ENCODE results near the gene ADAMTS2.

Gene ADAMTS2

GRCh38 chr5:179163236-179164155 lies 181.8 kb downstream of the ADAMTS2 start:
- DNase-seq (ENCODE audit: extremely low spot score): no peak
- POLR2A ChIA-PET: no interaction called here
- CTCF ChIA-PET: no interaction called here
- TF ChIP-seq, protein P1, sequence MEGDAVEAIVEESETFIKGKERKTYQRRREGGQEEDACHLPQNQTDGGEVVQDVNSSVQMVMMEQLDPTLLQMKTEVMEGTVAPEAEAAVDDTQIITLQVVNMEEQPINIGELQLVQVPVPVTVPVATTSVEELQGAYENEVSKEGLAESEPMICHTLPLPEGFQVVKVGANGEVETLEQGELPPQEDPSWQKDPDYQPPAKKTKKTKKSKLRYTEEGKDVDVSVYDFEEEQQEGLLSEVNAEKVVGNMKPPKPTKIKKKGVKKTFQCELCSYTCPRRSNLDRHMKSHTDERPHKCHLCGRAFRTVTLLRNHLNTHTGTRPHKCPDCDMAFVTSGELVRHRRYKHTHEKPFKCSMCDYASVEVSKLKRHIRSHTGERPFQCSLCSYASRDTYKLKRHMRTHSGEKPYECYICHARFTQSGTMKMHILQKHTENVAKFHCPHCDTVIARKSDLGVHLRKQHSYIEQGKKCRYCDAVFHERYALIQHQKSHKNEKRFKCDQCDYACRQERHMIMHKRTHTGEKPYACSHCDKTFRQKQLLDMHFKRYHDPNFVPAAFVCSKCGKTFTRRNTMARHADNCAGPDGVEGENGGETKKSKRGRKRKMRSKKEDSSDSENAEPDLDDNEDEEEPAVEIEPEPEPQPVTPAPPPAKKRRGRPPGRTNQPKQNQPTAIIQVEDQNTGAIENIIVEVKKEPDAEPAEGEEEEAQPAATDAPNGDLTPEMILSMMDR (IDR thresholded peaks at IDR 0.05; ENCODE audit: control extremely low read depth, extremely low read depth, low read depth, missing control alignments): no peak

- TF ChIP-seq, protein P1 (IDR thresholded peaks at IDR 0.05; ENCODE audit: control extremely low read depth, extremely low read depth, low read depth, missing control alignments): no peak
- CTCF ChIA-PET: no interaction called here
- POLR2A ChIA-PET: no interaction called here
- no peak for DNase-seq (ENCODE audit: extremely low spot score)
Observed at GRCh38 chr5:179162351-179163235, 182.7 kb downstream of the ADAMTS2 start.

GRCh38 chr5:179161901-179162300 lies 183.4 kb downstream of the ADAMTS2 start:
- TF ChIP-seq, protein P1 (IDR thresholded peaks at IDR 0.05; ENCODE audit: control extremely low read depth, extremely low read depth, low read depth, missing control alignments): no peak
- ChIA-PET POLR2A (no interaction called here), CTCF (no interaction called here)
- no peak for DNase-seq (ENCODE audit: extremely low spot score)

GRCh38 chr5:179160584-179160983 lies 184.7 kb downstream of the ADAMTS2 start:
- POLR2A ChIA-PET: no interaction called here
- no peak for DNase-seq (ENCODE audit: extremely low spot score)
- TF ChIP-seq, protein P1 (IDR thresholded peaks at IDR 0.05; ENCODE audit: control extremely low read depth, extremely low read depth, low read depth, missing control alignments): no peak
- CTCF ChIA-PET: no interaction called here

DNA sequence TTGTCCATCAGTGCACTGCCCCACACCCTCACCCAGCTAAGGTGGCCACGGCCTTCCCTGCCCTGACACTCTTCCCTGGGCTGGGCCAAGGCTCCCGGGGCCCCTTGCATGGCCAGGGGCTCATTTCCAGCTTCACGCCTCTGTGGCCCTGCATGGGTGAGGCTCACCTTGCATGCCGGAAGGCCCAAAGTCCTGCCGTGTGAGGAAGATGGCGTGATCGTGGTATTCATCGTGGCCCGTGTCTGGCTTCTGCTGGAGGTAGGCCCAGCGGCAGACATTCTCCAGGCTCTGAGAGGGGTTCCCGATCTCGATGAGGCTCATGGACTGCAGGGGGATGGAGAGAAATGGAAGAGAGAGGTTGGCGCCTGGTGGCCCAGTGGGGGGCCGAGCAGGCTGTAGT lies 186.7 kb downstream of the ADAMTS2 start:
- ChIA-PET POLR2A (no interaction called here), CTCF (no interaction called here)
- TF ChIP-seq, protein P1 (IDR thresholded peaks at IDR 0.05; ENCODE audit: control extremely low read depth, extremely low read depth, low read depth, missing control alignments): no peak
- no peak for DNase-seq (ENCODE audit: extremely low spot score)

DNA sequence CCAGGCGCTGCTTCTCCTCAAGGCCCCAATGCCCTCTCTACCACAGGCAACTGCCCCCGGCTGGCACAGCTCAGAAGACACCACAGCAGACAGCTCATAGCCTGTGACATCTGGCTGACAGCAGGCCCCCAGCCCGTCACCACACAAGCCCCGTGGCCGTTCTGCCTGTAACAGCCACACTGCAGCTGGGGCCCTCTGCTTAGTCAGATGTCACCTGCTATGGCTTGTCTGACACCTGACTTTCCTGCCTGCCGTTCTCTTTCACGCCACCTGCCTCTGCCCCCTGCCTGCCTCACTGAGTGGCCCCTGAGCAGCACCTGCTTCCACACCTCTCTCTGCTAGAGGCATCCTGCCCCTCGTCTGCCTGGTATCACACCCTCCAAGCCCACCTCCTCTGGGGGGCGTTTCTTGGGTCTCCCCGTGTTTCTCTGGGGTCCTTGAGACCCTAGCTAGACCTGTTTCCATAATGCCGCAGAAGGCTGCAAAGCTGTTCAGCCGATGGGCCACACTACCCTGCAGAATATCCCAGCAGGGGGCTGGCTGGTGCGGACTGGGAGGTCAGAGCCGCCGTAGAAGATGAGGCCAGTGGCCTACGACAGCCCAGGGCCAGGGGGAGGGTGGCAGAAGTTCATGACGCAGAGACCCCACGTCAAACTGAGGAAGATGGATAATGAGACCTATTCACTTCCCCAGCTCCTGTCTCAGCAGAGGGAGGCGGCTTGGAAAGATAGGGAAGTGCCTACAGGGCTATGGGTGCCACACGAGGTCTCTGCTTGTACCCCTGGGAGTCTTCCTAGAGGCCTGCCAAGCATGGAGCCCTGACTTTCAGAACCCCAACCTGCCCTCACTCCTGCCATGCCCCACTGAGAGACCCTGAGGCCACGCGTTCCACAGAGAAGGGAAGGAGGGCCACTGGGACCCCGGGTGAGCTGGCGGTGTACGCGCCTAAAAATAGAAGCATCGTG lies 190.0 kb downstream of the ADAMTS2 start:
- CTCF ChIA-PET: no interaction called here
- TF ChIP-seq, protein P1 (IDR thresholded peaks at IDR 0.05; ENCODE audit: control extremely low read depth, extremely low read depth, low read depth, missing control alignments): no peak
- POLR2A ChIA-PET: no interaction called here
- no peak for DNase-seq (ENCODE audit: extremely low spot score)
